ENCODE data around the gene UGT1A3.

The UGT1A3 gene

DNA sequence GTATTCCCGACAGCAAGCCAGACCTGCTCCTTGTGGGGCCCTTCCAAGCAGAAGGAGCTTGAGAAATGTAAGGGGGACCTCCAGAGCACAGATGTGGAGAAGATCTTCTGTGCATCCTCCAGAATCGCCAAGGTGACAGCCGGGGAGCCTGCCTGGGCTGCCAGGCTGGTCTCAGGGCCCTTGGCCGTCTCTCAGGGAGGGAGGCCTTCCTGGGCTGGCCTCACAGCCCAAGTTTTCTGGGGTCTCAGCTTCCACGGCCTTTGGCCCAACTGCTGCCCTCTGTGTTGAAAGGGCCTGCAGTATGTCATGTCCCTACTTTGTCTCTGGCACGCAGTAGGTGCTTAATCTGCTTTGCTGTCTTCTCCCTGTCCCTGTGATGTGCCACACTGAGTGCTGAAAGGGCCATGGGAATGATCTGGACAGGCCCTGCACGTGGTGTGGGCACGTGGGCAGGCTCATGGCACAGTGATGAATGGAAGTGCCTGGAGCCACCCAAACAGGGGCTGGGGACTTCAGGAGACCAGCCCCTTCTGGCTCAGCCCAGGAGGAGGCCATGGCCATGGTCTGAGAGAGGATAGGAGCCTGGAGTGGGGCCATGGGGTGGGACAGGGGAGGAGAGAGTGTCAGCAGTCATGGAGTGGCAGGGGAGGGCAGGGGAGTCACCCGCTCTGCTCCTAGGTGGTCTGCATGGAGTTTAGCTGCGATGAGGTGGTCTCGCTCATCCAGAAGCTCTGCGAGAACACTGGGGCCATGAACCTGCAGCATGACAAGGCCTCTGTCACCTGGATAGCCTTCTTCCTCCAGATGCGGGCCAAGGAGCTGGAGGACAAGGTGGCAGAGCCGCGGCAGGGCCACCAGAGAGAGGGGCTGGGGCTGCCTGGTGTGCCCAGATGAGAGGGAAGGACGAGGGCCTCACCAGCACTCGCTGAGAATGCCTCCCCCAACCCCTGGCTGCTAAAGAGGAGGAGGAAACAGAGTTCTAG, 90.1 kb downstream of the UGT1A3 start:
- no peak for FAIRE-seq

- FAIRE-seq = no peak
Observed at GRCh38 chr2:233819884-233820773, 91.3 kb downstream of the UGT1A3 start.

DNA sequence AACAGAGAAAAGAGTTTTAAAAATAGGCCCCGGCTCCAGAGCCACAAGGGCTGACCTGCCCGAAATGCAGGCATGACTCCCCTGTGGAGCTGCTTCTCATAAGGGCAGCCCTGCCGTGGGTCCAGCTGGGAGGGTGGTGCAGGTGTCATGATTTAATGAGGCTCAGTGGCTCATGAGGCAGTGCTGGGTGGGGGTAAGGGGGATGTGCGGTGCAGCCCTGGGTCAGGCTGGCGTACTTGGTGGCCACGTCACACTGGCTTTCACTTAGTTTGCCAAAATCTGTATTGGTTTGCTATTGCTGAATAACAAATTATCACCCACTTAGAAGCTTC, 91.9 kb downstream of the UGT1A3 start:
- FAIRE-seq = no peak

GRCh38 chr2:233821196-233821595, 92.4 kb downstream of the UGT1A3 start:
- no peak for FAIRE-seq

DNA sequence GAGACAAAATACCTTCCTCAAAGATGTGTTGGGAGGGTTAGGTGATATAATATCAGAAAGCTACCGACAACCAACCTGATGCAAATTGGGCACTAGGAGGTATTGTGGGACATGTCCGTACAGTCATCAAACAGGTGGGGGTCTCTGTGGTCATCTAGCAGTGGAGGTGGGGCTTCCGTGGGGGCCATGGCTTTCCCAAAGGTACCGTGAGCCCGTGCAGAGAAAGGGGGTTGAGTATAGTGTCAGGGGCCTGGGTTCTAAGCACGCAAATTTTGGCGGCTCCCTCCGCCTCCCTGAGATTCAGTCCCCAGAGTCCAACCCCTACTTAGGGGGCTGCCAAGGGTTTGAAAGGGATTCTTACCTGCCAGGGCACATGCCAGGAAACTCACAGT, 92.9 kb downstream of the UGT1A3 start:
- no peak for FAIRE-seq

- FAIRE-seq = no peak
Observed at GRCh38 chr2:233822101-233822771, 93.4 kb downstream of the UGT1A3 start.
